SU-DHL-6 (cell line): ENCODE results near the gene SNX6.
"Not testable (repeated sequence)": the region's sequence is repeated elsewhere in the genome, so short reads cannot be mapped to it uniquely, and the experiment has no call there.

ENCODE experiments used
- H2AFZ ChIP-seq: fragments of 200-600 bp; sonication (generic); 2 replicates; pipeline ENCODE4 v1.6.1; 2014; ENCODE audit warnings: low read depth, mild to moderate bottlenecking, moderate library complexity, mixed read lengths, antibody characterized with exemption, low read length; ENCODE audit not compliant: severe bottlenecking
- H3F3A ChIP-seq: fragments of 200-600 bp; shearing (Covaris generic); 2 replicates; pipeline ENCODE4 v1.6.0; 2016; ENCODE audit warnings: antibody characterized with exemption, mild to moderate bottlenecking; ENCODE audit not compliant: insufficient read depth
- H3K27ac ChIP-seq: fragments of 200-600 bp; sonication (generic); 2 replicates; pipeline ENCODE4 v1.5.1; 2016; ENCODE audit warnings: low read depth, mild to moderate bottlenecking, low read length, moderate library complexity, mixed read lengths
- H3K27me3 ChIP-seq: fragments of 200-600 bp; sonication (generic), shearing (Covaris generic); 2 replicates; pipeline ENCODE4 v1.6.0; 2014; ENCODE audit warnings: mild to moderate bottlenecking, low read length
- H3K36me3 ChIP-seq: fragments of 200-600 bp; sonication (generic); 2 replicates; pipeline ENCODE4 v1.6.1; 2014; ENCODE audit warnings: mild to moderate bottlenecking, low read length, mixed read lengths
- H3K4me2 ChIP-seq: fragments of 300-600, 200-600 bp; shearing (Covaris generic), sonication (generic); 2 replicates; pipeline ENCODE4 v1.6.0; 2014; ENCODE audit warnings: low read length, low read depth, mild to moderate bottlenecking; ENCODE audit not compliant: poor library complexity, severe bottlenecking
- H3K4me3 ChIP-seq: fragments of 200-600 bp; sonication (generic); 2 replicates; pipeline ENCODE4 v1.5.1; 2014; ENCODE audit warnings: antibody characterized with exemption, low read length, mild to moderate bottlenecking, mixed read lengths; ENCODE audit not compliant: insufficient read depth, poor library complexity, severe bottlenecking
- H3K79me2 ChIP-seq: fragments of 200-600 bp; sonication (generic); 2 replicates; pipeline ENCODE4 v1.6.1; 2014; ENCODE audit warnings: mild to moderate bottlenecking, low read length, moderate library complexity; ENCODE audit not compliant: insufficient read depth
- H3K9ac ChIP-seq: fragments of 200-600 bp; sonication (generic); 2 replicates; pipeline ENCODE4 v1.7.0; 2014; ENCODE audit warnings: mild to moderate bottlenecking, low read length
- H3K9me2 ChIP-seq: fragments of 200-600 bp; sonication (generic); replicated peaks from 2 replicates; pipeline ENCODE4 v1.6.1; 2014; ENCODE audit warnings: low read length; ENCODE audit not compliant: insufficient read depth
- H3K9me3 ChIP-seq: fragments of 200-600 bp; sonication (generic); 2 replicates; pipeline ENCODE4 v1.6.1; 2014; ENCODE audit warnings: low read length, mixed read lengths; ENCODE audit not compliant: insufficient read depth
- H4K20me1 ChIP-seq: fragments of 200-600 bp; sonication (generic); 2 replicates; pipeline ENCODE4 v1.6.1; 2014; ENCODE audit warnings: low read depth, mild to moderate bottlenecking, antibody characterized with exemption, low read length, moderate library complexity, mixed read lengths
- CTCF ChIP-seq: fragments of 200-600 bp; sonication (generic); IDR thresholded peaks from one replicate; pipeline ENCODE4 v1.5.1; 2017; ENCODE audit warnings: antibody characterized with exemption, mild to moderate bottlenecking, low read length, moderate library complexity; ENCODE audit not compliant: insufficient read depth, poor library complexity, severe bottlenecking
- EZH2phosphoT487 ChIP-seq: fragments of 200-600 bp; sonication (generic), shearing (Covaris generic); conservative IDR thresholded peaks from 2 replicates; pipeline ENCODE4 v1.6.1; 2018; ENCODE audit warnings: mild to moderate bottlenecking, antibody characterized with exemption, low read length, moderate library complexity, mixed read lengths

SNX6 gene

GRCh38 chr14:34650786-34651584, 21.0 kb upstream of the SNX6 start:
- TF ChIP-seq EZH2phosphoT487 (no peak), CTCF (no peak)
- H3K9me2 ChIP-seq, result no peaks in the 10 kb centered on the region
- H4K20me1 ChIP-seq, result no peaks in the 10 kb centered on the region
- H3K9me3 ChIP-seq, result no peaks in the 10 kb centered on the region
- H3K4me3 ChIP-seq, result no peak overlapping the region
- no peak overlapping the region for H3K9ac ChIP-seq
- no peak overlapping the region for H3K4me2 ChIP-seq
- H2AFZ ChIP-seq, result no peak overlapping the region
- no peak overlapping the region for H3K27ac ChIP-seq
- no peaks in the 10 kb centered on the region for H3K36me3 ChIP-seq
- no peaks in the 10 kb centered on the region for H3K27me3 ChIP-seq
- no peaks in the 10 kb centered on the region for H3K79me2 ChIP-seq
- no peaks in the 10 kb centered on the region for H3F3A ChIP-seq

GRCh38 chr14:34650006-34650405, 20.1 kb upstream of the SNX6 start:
- not testable (repeated sequence) for H3K27ac ChIP-seq, H3K9me2 ChIP-seq, H3K4me3 ChIP-seq, H2AFZ ChIP-seq, H3K27me3 ChIP-seq, H3K9ac ChIP-seq, H3K36me3 ChIP-seq, H3K4me2 ChIP-seq, H3F3A ChIP-seq, H3K79me2 ChIP-seq, H4K20me1 ChIP-seq, H3K9me3 ChIP-seq

GRCh38 chr14:34649344-34649743, 19.4 kb upstream of the SNX6 start:
- no peaks in the 10 kb centered on the region for H4K20me1 ChIP-seq
- H3K27me3 ChIP-seq, result no peaks in the 10 kb centered on the region
- no peaks in the 10 kb centered on the region for H3K9me3 ChIP-seq
- TF ChIP-seq EZH2phosphoT487, result no peak
- no peak for TF ChIP-seq CTCF
- no peak overlapping the region for H2AFZ ChIP-seq
- H3K27ac ChIP-seq, result no peak overlapping the region
- H3K36me3 ChIP-seq, result no peaks in the 10 kb centered on the region
- no peaks in the 10 kb centered on the region for H3F3A ChIP-seq
- no peak overlapping the region for H3K4me2 ChIP-seq
- H3K9me2 ChIP-seq, result no peaks in the 10 kb centered on the region
- H3K9ac ChIP-seq, result no peak overlapping the region
- no peak overlapping the region for H3K4me3 ChIP-seq
- no peaks in the 10 kb centered on the region for H3K79me2 ChIP-seq

- Histone ChIP-seq H3F3A (no peaks in the 10 kb centered on the region), H3K9ac (no peak overlapping the region), H3K9me2 (no peaks in the 10 kb centered on the region), H4K20me1 (no peaks in the 10 kb centered on the region), H3K9me3 (no peaks in the 10 kb centered on the region), H2AFZ (no peak overlapping the region), H3K4me3 (no peak overlapping the region), H3K79me2 (no peaks in the 10 kb centered on the region), H3K36me3 (no peaks in the 10 kb centered on the region), H3K4me2 (no peak overlapping the region), H3K27me3 (no peaks in the 10 kb centered on the region), H3K27ac (no peak overlapping the region)
- TF ChIP-seq CTCF, result no peak
- no peak for TF ChIP-seq EZH2phosphoT487
These were observed 16.8 kb upstream of the SNX6 start for GRCh38 chr14:34646570-34647255.
